K562 (cell line): ENCODE data around the gene LRRC51. TPM values are rescaled to one million over a fixed set of nuclear protein-coding genes. Genes with fewer than 3 reads are reported as not detected.
A peak's percentile ranks its signal among the peaks of the same experiment; 100 is the strongest.

ENCODE experiments used
- BACH1 ChIP-seq: fragments of 200-800 bp; sonication (Bioruptor generic); IDR thresholded peaks from 2 replicates; pipeline ENCODE4 v1.6.1; 2016; ENCODE audit warnings: missing genetic modification characterization, missing compliant biosample characterization
- BRD9 ChIP-seq: fragments of 450-650 bp; IDR thresholded peaks from 2 replicates; pipeline ENCODE4 v1.6.1; 2018; ENCODE audit warnings: low read depth; ENCODE audit not compliant: partially characterized antibody
- CCAR2 ChIP-seq: fragments of 200-400 bp; formaldehyde crosslinking; IDR thresholded peaks from 2 replicates; pipeline ENCODE4 v1.6.1; 2017; ENCODE audit warnings: mild to moderate bottlenecking, low read depth, low read length
- CEBPG ChIP-seq, 3 experiments: fragments of 200-800 bp in 1 of 3; sonication (Bioruptor generic) in 1 of 3; sonication (generic) in 1 of 3; formaldehyde crosslinking in 1 of 3; IDR thresholded peaks in 2 of 3; conservative IDR thresholded peaks in 1 of 3; 2 replicates each; pipeline versions ENCODE4 v1.6.1 to v1.8.0; 2016 to 2022; ENCODE audit warnings: missing compliant biosample characterization in 2 of 3, missing genetic modification characterization in 2 of 3, mild to moderate bottlenecking in 1 of 3, missing genetic modification reagents in 1 of 3
- ERF ChIP-seq: fragments of 450-650 bp; formaldehyde crosslinking; IDR thresholded peaks from 2 replicates; pipeline ENCODE4 v1.4.0; 2020; ENCODE audit warnings: mild to moderate bottlenecking, mixed read lengths
- ETV1 ChIP-seq: fragments of 450-650 bp; conservative IDR thresholded peaks from 2 replicates; pipeline ENCODE4 v1.6.1; 2016; ENCODE audit warnings: missing genetic modification characterization, control low read depth, low read depth, missing compliant biosample characterization
- LEF1 ChIP-seq: fragments of 450-650 bp; IDR thresholded peaks from 2 replicates; pipeline ENCODE4 v1.6.1; 2016; ENCODE audit warnings: mild to moderate bottlenecking
- RFX7 ChIP-seq: fragments of 250-450 bp; sonication (Bioruptor Pico); IDR thresholded peaks from 2 replicates; pipeline ENCODE4 v1.5.1; 2021; ENCODE audit warnings: mild to moderate bottlenecking
- SMARCA4 ChIP-seq: fragments of 450-650 bp; IDR thresholded peaks from 2 replicates; pipeline ENCODE4 v1.6.1; 2016
- SNRNP70 ChIP-seq: fragments of 200-400 bp; formaldehyde crosslinking; optimal IDR thresholded peaks from 2 replicates; pipeline ENCODE3; 2017; ENCODE audit warnings: low read depth, low read length
- ZFX ChIP-seq: sonication (generic); formaldehyde crosslinking; IDR thresholded peaks from 2 replicates; pipeline ENCODE4 v1.8.0; 2022; ENCODE audit warnings: mild to moderate bottlenecking, missing genetic modification reagents, moderate library complexity
- ZNF133 ChIP-seq: fragments of 250-450 bp; sonication (Bioruptor Pico); IDR thresholded peaks from 2 replicates; pipeline ENCODE4 v1.4.0; 2020; ENCODE audit warnings: mild to moderate bottlenecking
- ZNF324 ChIP-seq: fragments of 250-450 bp; sonication (Bioruptor Pico); IDR thresholded peaks from 2 replicates; pipeline ENCODE4 v1.4.0; 2020; ENCODE audit warnings: mild to moderate bottlenecking
- polyA plus RNA-seq, 8 experiments: library from polyadenylated mRNA; depleted of rRNA in 4 of 8; stranded (reverse) in 5 of 8; unstranded in 3 of 8; fragments of >200 nt; fragmentation: Nextera tagmentation in 2 of 8; fragmentation: Illumina TruSeq in 1 of 8; extraction: Ambion mirVana in 2 of 8; extraction: Trizol in 1 of 8; gene quantifications; 2 replicates each; pipeline versions ENCODE4 v1.2.1 to v1.2.3, GENCODE V29; 2011 to 2014; ENCODE audit warnings: inconsistent platforms in 1 of 8, missing spikeins in 1 of 8
- total RNA-seq, 7 experiments: library from RNA; depleted of rRNA in 6 of 7; stranded (reverse); fragments of >200 nt in 6 of 7; fragmentation: Illumina TruSeq in 2 of 7; extraction: Trizol in 2 of 7; gene quantifications; 2 replicates each; pipeline versions ENCODE4 v1.2.1 to v1.2.3, GENCODE V29; 2011 to 2021; ENCODE audit warnings: low replicate concordance in 1 of 7
- TF ChIP-seq, protein P1 (sequence below): fragments of 250-450 bp; sonication (Bioruptor Pico); IDR thresholded peaks from 2 replicates; pipeline ENCODE4 v1.8.0; 2021; ENCODE audit warnings: moderate library complexity, mild to moderate bottlenecking, inconsistent platforms
- TF ChIP-seq, protein P2 (sequence below), 2 experiments: fragments of 450-650 bp; IDR thresholded peaks; 2 replicates each; pipeline ENCODE4 v1.6.1; 2018; ENCODE audit warnings: mild to moderate bottlenecking in 2 of 2, low read depth in 1 of 2; ENCODE audit not compliant: partially characterized antibody in 2 of 2
- TF ChIP-seq, protein P3 (sequence below): sonication (generic); formaldehyde crosslinking; IDR thresholded peaks from 2 replicates; pipeline ENCODE4 v1.4.0; 2020; ENCODE audit warnings: mild to moderate bottlenecking, missing genetic modification reagents
- TF ChIP-seq, protein P4 (sequence below): fragments of 250-450 bp; sonication (Bioruptor Pico); IDR thresholded peaks from 2 replicates; pipeline ENCODE4 v1.5.1; 2021; ENCODE audit warnings: mild to moderate bottlenecking

The LRRC51 gene
- total and polyA plus RNA-seq, 9 of the 15 experiments (the other 6 are each of a cell fraction or from before 2014, with no cell fraction given) = 4.7 to 10.6 (median 5.6) TPM

DNA sequence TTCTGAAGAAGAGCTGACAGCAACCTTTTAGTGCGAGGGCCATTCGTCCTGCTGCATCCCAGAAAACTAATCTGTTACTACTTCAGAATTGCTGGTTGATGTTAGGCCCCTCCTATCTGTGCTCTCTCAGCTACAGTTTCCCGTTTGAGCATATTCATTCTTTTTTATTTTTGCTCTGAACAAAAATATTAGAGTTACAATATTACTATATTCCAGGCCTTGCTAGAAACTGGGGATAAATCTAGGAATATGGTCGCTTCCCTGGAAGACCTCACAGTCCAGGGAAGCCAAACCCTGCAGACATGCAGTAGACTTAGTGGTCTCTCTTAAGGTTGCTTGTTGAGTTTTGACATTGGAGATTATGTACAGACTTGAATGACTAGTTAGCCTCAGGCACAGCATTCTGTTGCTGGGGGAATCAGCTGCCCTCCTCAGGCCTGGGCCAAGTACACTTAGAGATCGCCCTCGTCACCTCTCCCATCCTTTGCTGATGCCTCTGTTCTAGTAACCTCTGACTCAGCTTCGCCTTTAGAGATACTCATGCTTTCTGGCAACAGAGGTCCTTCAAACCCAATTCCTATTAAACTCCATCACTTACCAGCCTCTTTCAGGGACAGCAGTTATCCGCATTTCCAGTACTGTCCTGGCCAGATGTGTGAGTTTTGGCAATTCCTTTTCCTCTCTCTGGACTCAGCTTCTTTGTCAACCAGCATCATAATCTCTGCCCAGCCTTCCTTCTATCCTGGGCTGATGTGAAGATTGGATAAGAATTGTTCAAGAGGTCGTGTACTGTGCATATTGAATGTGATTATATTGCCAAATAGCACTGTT, 32.5 kb downstream of the LRRC51 start (continued):
- TF ChIP-seq, protein P1, sequence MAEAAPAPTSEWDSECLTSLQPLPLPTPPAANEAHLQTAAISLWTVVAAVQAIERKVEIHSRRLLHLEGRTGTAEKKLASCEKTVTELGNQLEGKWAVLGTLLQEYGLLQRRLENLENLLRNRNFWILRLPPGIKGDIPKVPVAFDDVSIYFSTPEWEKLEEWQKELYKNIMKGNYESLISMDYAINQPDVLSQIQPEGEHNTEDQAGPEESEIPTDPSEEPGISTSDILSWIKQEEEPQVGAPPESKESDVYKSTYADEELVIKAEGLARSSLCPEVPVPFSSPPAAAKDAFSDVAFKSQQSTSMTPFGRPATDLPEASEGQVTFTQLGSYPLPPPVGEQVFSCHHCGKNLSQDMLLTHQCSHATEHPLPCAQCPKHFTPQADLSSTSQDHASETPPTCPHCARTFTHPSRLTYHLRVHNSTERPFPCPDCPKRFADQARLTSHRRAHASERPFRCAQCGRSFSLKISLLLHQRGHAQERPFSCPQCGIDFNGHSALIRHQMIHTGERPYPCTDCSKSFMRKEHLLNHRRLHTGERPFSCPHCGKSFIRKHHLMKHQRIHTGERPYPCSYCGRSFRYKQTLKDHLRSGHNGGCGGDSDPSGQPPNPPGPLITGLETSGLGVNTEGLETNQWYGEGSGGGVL (CRISPR knock-in tag) = no peak
- TF ChIP-seq, protein P2, sequence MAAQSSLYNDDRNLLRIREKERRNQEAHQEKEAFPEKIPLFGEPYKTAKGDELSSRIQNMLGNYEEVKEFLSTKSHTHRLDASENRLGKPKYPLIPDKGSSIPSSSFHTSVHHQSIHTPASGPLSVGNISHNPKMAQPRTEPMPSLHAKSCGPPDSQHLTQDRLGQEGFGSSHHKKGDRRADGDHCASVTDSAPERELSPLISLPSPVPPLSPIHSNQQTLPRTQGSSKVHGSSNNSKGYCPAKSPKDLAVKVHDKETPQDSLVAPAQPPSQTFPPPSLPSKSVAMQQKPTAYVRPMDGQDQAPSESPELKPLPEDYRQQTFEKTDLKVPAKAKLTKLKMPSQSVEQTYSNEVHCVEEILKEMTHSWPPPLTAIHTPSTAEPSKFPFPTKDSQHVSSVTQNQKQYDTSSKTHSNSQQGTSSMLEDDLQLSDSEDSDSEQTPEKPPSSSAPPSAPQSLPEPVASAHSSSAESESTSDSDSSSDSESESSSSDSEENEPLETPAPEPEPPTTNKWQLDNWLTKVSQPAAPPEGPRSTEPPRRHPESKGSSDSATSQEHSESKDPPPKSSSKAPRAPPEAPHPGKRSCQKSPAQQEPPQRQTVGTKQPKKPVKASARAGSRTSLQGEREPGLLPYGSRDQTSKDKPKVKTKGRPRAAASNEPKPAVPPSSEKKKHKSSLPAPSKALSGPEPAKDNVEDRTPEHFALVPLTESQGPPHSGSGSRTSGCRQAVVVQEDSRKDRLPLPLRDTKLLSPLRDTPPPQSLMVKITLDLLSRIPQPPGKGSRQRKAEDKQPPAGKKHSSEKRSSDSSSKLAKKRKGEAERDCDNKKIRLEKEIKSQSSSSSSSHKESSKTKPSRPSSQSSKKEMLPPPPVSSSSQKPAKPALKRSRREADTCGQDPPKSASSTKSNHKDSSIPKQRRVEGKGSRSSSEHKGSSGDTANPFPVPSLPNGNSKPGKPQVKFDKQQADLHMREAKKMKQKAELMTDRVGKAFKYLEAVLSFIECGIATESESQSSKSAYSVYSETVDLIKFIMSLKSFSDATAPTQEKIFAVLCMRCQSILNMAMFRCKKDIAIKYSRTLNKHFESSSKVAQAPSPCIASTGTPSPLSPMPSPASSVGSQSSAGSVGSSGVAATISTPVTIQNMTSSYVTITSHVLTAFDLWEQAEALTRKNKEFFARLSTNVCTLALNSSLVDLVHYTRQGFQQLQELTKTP (IDR thresholded peaks at IDR 0.05; ENCODE audit: low read depth in 1 of 2, partially characterized antibody in 2 of 2) = peak in 1 of 2 experiments; percentile 45
- no peak for TF ChIP-seq ETV1
- no peak for TF ChIP-seq SNRNP70
- TF ChIP-seq BACH1 (tag) = peak; percentile 73; the same call in 1 of the 2 replicates
- TF ChIP-seq RFX7 = peak; percentile 49; the same call in 1 of the 2 replicates
- TF ChIP-seq, protein P3, sequence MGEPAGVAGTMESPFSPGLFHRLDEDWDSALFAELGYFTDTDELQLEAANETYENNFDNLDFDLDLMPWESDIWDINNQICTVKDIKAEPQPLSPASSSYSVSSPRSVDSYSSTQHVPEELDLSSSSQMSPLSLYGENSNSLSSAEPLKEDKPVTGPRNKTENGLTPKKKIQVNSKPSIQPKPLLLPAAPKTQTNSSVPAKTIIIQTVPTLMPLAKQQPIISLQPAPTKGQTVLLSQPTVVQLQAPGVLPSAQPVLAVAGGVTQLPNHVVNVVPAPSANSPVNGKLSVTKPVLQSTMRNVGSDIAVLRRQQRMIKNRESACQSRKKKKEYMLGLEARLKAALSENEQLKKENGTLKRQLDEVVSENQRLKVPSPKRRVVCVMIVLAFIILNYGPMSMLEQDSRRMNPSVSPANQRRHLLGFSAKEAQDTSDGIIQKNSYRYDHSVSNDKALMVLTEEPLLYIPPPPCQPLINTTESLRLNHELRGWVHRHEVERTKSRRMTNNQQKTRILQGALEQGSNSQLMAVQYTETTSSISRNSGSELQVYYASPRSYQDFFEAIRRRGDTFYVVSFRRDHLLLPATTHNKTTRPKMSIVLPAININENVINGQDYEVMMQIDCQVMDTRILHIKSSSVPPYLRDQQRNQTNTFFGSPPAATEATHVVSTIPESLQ (CRISPR knock-in tag) = 0 out of 2 replicates have a peak, but pooled peaks have one; percentile 20
- 0 out of 2 replicates have a peak, but pooled peaks have one; percentile 14 for TF ChIP-seq ZNF324 (CRISPR knock-in tag)
- TF ChIP-seq ERF (CRISPR knock-in tag) = 0 out of 2 replicates have a peak, but pooled peaks have one; percentile 23
- TF ChIP-seq CCAR2 = no peak
- TF ChIP-seq CEBPG (CRISPR knock-in tag; IDR thresholded peaks at IDR 0.05) = no peak
- no peak for TF ChIP-seq CEBPG (tag; conservative IDR thresholded peaks at IDR 0.05 in 1 of 2, IDR thresholded peaks at IDR 0.05 in 1 of 2)
- TF ChIP-seq ZNF133 (CRISPR knock-in tag) = no peak
- TF ChIP-seq LEF1 = 0 out of 2 replicates have a peak, but pooled peaks have one; percentile 15
- TF ChIP-seq ZFX (CRISPR knock-in tag) = peak; percentile 85
- peak; percentile 80 for TF ChIP-seq BRD9
- peak; percentile 68 for TF ChIP-seq SMARCA4
- TF ChIP-seq, protein P4, sequence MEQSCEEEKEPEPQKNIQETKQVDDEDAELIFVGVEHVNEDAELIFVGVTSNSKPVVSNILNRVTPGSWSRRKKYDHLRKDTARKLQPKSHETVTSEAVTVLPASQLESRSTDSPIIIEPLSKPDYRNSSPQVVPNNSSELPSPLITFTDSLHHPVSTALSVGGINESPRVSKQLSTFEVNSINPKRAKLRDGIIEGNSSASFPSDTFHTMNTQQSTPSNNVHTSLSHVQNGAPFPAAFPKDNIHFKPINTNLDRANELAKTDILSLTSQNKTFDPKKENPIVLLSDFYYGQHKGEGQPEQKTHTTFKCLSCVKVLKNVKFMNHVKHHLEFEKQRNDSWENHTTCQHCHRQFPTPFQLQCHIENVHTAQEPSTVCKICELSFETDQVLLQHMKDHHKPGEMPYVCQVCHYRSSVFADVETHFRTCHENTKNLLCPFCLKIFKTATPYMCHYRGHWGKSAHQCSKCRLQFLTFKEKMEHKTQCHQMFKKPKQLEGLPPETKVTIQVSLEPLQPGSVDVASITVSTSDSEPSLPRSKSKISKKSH (CRISPR knock-in tag) = no peak
